EL (cell line): ENCODE measurements around the gene SMIM45.
A peak's percentile ranks its signal among the peaks of the same experiment; 100 is the strongest.

ENCODE experiments used
- DNase-seq: peaks from one replicate; pipeline ENCODE4 v3.0.0-alpha.2; 2016

The SMIM45 gene

GRCh38 chr22:41915786-41916493 is 36.0 kb upstream of the SMIM45 start:
- DNase-seq = no peak

GRCh38 chr22:41916745-41917358 is 35.1 kb upstream of the SMIM45 start:
- no peak for DNase-seq

GRCh38 chr22:41917375-41917902 is 34.5 kb upstream of the SMIM45 start:
- no peak for DNase-seq

GRCh38 chr22:41917903-41918791 is 33.8 kb upstream of the SMIM45 start:
- peak; percentile 70 for DNase-seq

GRCh38 chr22:41919357-41920224 is 32.4 kb upstream of the SMIM45 start:
- peak; percentile 45 for DNase-seq

- no peak for DNase-seq
Measured at GRCh38 chr22:41920271-41920976, 31.5 kb upstream of the SMIM45 start.

- DNase-seq = no peak
Measured at GRCh38 chr22:41922328-41922727, 29.6 kb upstream of the SMIM45 start.

- no peak for DNase-seq
Measured at GRCh38 chr22:41922940-41923594, 28.9 kb upstream of the SMIM45 start.

- DNase-seq = no peak
Measured at GRCh38 chr22:41923595-41924276, 28.2 kb upstream of the SMIM45 start.

GRCh38 chr22:41925783-41926460 is 26.0 kb upstream of the SMIM45 start:
- DNase-seq = peak; percentile 56

GRCh38 chr22:41927813-41928212 is 24.1 kb upstream of the SMIM45 start:
- DNase-seq = no peak

GRCh38 chr22:41928593-41929417 is 23.1 kb upstream of the SMIM45 start:
- DNase-seq = no peak

GRCh38 chr22:41929418-41929810 is 22.5 kb upstream of the SMIM45 start:
- DNase-seq = no peak

GRCh38 chr22:41931701-41932269 is 20.2 kb upstream of the SMIM45 start:
- no peak for DNase-seq

GRCh38 chr22:41932353-41932752 is 19.6 kb upstream of the SMIM45 start:
- no peak for DNase-seq

- no peak for DNase-seq
Measured at GRCh38 chr22:41933411-41934177, 18.4 kb upstream of the SMIM45 start.

GRCh38 chr22:41934284-41935014 is 17.5 kb upstream of the SMIM45 start:
- DNase-seq = no peak
